HG03064 (cell line): ENCODE data around the gene SWSAP1.
"Not testable (repeated sequence)": the region's sequence is repeated elsewhere in the genome, so short reads cannot be mapped to it uniquely, and the experiment has no call there.

Source experiments
- ATAC-seq: cut with Tn5 transposase; IDR thresholded peaks from one replicate; pipeline ENCODE4 v1.9.1; 2021; ENCODE audit warnings: low read depth; ENCODE audit not compliant: unreplicated experiment

The SWSAP1 gene

DNA sequence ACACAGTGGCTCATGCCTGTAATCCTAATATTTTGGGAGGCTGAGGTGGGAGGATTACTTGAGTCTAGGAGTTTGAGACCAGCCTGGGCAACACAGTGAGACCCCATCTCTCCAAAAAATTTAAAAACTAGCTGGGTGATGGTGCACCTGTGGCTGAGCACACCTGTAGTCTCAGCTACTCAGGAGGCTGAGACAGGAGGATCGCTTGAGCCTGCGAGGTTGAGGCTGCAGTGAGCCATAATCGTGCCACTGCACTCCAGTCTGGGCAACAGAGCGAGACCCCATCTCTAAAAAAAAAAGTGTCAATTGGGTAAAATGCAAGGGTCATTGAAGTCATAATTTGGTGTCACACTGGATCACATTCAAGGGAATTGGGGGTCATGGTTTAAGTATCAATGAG is 20.4 kb upstream of the SWSAP1 start:
- ATAC-seq = not testable (repeated sequence)

- no peak for ATAC-seq
Observed at GRCh38 chr19:11355160-11356073, 19.0 kb upstream of the SWSAP1 start, which contains the start of gene PLPPR2. Gene PLPPR2 (plus strand): TSS chr19:11355432. CDS start chr19:11357674, 2,242 bp downstream.

DNA sequence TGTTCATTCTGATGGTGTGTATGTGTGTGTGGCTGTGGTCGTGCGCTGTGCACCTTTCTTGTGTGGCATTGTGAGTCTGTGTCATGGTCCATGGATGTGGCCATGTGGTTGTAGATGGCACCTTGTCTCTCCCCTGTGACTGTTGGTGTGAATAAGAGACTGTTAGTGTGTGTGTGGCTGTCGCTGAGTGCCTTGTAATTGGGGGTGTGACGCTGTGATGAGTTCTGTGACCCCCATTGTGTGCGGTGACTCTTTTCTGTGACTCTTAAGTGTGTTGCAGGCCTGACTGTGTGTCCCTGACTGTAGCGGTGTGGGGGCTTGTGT is 18.4 kb upstream of the SWSAP1 start:
- no peak for ATAC-seq

- no peak for ATAC-seq
Observed at GRCh38 chr19:11356676-11357550, 17.6 kb upstream of the SWSAP1 start.

GRCh38 chr19:11359421-11359820 is 15.0 kb upstream of the SWSAP1 start:
- no peak for ATAC-seq

GRCh38 chr19:11361037-11361770 is 13.3 kb upstream of the SWSAP1 start:
- no peak for ATAC-seq

- no peak for ATAC-seq
Observed at GRCh38 chr19:11361771-11362731, 12.4 kb upstream of the SWSAP1 start.

DNA sequence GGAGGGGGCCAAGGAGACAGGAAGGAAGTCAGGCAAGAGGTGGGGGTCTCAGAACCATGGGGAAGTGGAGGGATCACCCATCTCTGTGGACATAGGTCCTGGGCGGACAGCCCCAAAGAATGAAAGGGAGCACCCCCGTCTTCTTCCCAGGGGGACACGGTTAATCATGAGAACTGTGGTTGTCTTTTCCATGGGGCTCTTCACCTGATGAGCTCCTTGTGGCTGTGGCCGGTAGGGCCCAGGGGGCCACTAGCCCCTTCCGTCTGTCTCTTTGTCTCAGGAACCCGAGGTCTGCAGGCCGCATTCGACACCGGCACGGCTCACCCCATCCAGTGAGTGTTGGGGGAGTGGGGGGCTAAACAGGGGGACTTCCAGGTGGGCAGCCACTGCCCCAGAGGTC is 10.6 kb upstream of the SWSAP1 start:
- ATAC-seq = no peak

DNA sequence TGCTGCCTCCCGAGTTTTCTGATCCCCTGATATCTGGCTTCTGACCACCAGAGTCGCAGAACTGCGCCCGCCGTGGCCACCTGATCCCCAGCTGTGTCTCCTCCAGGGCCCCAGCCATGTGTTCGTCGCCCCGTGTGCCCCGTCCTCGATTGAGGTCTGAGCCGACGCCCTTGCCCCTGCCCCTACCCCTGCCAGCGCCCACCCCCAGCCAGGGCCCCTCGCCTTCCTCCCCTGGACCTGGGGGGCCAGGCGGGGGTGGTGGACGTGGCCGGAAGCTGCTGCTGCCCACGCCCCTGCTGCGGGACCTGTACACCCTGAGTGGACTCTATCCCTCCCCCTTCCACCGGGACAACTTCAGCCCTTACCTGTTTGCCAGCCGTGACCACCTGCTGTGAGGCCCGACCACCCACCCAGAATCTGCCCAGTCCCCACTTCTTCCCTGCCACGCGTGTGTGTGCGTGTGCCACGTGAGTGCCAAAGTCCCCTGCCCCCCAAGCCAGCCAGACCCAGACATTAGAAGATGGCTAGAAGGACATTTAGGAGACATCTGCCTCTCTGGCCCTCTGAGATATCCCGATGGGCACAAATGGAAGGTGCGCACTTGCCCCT is 10.1 kb upstream of the SWSAP1 start:
- ATAC-seq = no peak

GRCh38 chr19:11364935-11365334 is 9.5 kb upstream of the SWSAP1 start:
- no peak for ATAC-seq

DNA sequence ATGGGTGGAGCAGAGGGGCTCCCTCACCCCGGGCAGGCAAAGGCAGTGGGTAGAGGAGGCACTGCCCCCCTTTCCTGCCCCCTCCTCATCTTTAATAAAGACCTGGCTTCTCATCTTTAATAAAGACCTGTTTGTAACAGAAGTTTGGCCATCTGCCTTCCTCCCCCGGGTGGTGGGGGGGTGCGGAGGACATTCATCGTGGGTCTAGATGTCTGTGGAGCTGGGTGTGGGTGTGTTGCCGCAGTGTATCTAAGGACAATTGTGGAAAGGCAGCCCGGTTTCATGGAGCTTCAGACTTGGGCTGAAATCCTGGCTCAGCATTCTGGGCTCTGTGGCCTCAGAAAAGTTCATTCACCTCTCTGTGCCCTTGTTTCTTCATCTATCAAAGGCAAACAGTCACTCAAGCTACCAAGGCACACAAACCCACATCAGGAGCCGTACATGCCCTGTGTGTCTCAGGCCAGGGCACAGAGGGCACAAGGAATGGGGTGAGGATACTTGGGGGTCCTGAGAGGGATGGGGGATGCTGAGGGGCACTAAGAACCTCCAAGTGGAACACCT is 8.8 kb upstream of the SWSAP1 start:
- ATAC-seq = no peak

- no peak for ATAC-seq
Observed at GRCh38 chr19:11367528-11367927, 6.9 kb upstream of the SWSAP1 start.

DNA sequence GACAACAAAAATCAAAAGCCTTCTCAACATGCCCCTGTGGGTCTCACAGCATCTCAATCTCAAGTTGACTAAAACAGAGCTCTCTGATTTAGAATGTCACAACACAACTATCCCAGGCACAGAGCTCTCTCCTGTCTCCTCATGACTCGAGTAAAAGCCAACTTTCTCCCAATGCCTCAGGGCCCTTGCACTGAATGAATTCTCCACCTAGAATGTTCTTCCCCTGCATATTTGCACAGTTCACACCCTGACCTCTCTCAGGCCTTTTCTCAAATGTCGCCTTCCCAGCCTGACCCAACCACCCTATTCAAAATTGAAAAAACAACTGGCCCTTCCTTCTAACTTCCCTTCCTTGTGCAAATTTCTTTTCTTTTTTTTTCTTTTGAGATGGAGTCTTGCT is 3.7 kb upstream of the SWSAP1 start:
- ATAC-seq = no peak

- ATAC-seq = no peak
Observed at GRCh38 chr19:11373166-11373884, 1.1 kb upstream of the SWSAP1 start.

- ATAC-seq = no peak
Observed at GRCh38 chr19:11373885-11374432, 507 bp upstream of the SWSAP1 start.

GRCh38 chr19:11375143-11375948 is 880 bp downstream of the SWSAP1 start:
- no peak for ATAC-seq

- ATAC-seq = no peak
Observed at GRCh38 chr19:11377237-11377636, 2.8 kb downstream of the SWSAP1 start.
